Measurements from ENCODE around the gene ARHGEF28.

ARHGEF28 gene

DNA sequence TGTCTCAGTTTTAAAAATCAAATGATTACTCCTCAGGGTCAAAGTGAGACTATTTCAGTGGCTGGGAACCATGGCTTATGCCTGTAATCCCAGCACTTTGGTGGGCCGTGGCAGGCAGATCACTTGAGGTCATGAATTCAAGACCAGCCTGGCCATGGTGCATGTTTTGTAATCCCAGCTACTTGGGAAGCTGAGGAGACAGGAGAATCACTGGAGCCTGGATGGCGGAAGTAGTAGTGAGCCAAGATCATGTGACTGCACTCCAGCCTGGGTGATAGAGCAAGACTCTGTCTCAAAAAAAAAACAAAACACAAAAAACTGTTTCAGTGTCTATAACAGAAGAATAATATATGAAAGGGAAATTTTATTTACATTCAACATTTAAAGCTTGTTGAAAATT, 182.9 kb downstream of the ARHGEF28 start:
- Histone ChIP-seq H3K4me1 (ENCODE audit: insufficient read depth, low read length, poor library complexity, severe bottlenecking) (no peaks in the 10 kb centered on the region), H3K4me2 (ENCODE audit: low read depth, low read length, poor library complexity, severe bottlenecking) (no peak overlapping the region), H3K36me3 (ENCODE audit: insufficient read depth, low read length) (no peaks in the 10 kb centered on the region), H4K20me1 (ENCODE audit: insufficient read depth, low read length, poor library complexity, severe bottlenecking) (no peaks in the 10 kb centered on the region), H3K79me2 (ENCODE audit: insufficient read depth, low read length) (no peaks in the 10 kb centered on the region), H3F3A (ENCODE audit: low read depth) (no peaks in the 10 kb centered on the region), H3K9me3 (ENCODE audit: insufficient read depth, low read depth, low read length) (no peaks in the 10 kb centered on the region), H3K27me3 (ENCODE audit: insufficient read depth, low read length, poor library complexity, severe bottlenecking) (no peaks in the 10 kb centered on the region), H2AFZ (ENCODE audit: low read length) (no peak overlapping the region), H3K9ac (ENCODE audit: low read depth, low read length, poor library complexity, severe bottlenecking) (no peak overlapping the region), H3K4me3 (ENCODE audit: low read length, poor library complexity, severe bottlenecking) (no peak overlapping the region), H3K9me2 (replicated peaks; ENCODE audit: low read depth, low read length) (no peaks in the 10 kb centered on the region)
- TF ChIP-seq, protein P1, sequence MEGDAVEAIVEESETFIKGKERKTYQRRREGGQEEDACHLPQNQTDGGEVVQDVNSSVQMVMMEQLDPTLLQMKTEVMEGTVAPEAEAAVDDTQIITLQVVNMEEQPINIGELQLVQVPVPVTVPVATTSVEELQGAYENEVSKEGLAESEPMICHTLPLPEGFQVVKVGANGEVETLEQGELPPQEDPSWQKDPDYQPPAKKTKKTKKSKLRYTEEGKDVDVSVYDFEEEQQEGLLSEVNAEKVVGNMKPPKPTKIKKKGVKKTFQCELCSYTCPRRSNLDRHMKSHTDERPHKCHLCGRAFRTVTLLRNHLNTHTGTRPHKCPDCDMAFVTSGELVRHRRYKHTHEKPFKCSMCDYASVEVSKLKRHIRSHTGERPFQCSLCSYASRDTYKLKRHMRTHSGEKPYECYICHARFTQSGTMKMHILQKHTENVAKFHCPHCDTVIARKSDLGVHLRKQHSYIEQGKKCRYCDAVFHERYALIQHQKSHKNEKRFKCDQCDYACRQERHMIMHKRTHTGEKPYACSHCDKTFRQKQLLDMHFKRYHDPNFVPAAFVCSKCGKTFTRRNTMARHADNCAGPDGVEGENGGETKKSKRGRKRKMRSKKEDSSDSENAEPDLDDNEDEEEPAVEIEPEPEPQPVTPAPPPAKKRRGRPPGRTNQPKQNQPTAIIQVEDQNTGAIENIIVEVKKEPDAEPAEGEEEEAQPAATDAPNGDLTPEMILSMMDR (conservative IDR thresholded peaks at IDR 0.05; ENCODE audit: low read length): no peak
- no peak for TF ChIP-seq EZH2phosphoT487 (IDR thresholded peaks at IDR 0.05; ENCODE audit: borderline replicate concordance)

DNA sequence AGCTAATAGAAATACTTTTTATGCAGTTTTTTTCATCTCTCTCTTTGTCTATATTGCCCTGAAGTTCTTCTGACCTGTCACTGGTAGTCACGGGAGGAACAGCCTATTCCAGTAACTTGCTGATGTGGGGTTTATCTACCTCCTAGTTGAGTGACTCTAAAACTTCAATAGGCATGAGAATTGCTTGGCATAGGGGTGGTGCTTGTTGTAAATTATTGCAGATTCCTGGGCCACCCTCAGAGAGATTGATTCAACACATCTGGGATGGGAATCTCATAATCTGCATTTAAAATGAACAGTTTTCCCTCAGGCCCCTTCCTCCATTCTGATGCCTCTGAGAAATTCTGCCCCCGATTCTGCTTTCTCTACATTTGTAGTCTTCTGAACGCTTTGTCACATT, 184.4 kb downstream of the ARHGEF28 start:
- Histone ChIP-seq H3K9me2 (replicated peaks; ENCODE audit: low read depth, low read length) (no peaks in the 10 kb centered on the region), H3K36me3 (ENCODE audit: insufficient read depth, low read length) (no peaks in the 10 kb centered on the region), H3K4me1 (ENCODE audit: insufficient read depth, low read length, poor library complexity, severe bottlenecking) (no peaks in the 10 kb centered on the region), H3F3A (ENCODE audit: low read depth) (no peaks in the 10 kb centered on the region), H3K79me2 (ENCODE audit: insufficient read depth, low read length) (no peaks in the 10 kb centered on the region), H4K20me1 (ENCODE audit: insufficient read depth, low read length, poor library complexity, severe bottlenecking) (no peaks in the 10 kb centered on the region), H3K4me3 (ENCODE audit: low read length, poor library complexity, severe bottlenecking) (no peak overlapping the region), H3K9me3 (ENCODE audit: insufficient read depth, low read depth, low read length) (no peaks in the 10 kb centered on the region), H3K27me3 (ENCODE audit: insufficient read depth, low read length, poor library complexity, severe bottlenecking) (no peaks in the 10 kb centered on the region), H2AFZ (ENCODE audit: low read length) (no peak overlapping the region), H3K9ac (ENCODE audit: low read depth, low read length, poor library complexity, severe bottlenecking) (no peak overlapping the region), H3K4me2 (ENCODE audit: low read depth, low read length, poor library complexity, severe bottlenecking) (no peak overlapping the region)
- no peak for TF ChIP-seq EZH2phosphoT487 (IDR thresholded peaks at IDR 0.05; ENCODE audit: borderline replicate concordance)
- TF ChIP-seq, protein P1 (conservative IDR thresholded peaks at IDR 0.05; ENCODE audit: low read length): no peak

DNA sequence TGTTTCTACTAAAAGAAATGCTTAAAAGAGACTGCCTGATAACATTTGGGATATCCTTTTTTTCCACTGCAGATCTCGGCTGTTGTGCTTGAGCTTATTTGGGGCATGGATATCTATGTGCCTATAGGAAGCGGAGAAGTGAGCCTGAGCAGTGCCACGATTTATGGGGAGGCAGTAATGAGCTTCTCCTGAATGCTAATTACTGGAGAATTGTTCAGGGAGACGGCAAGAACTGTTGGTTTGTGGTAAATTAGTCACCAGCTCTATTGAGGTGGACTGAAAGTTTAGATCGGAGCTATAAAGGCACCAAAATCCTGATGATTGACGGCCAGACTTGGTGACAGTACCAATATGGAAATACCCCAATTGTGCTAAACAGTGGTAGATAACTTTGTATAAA, 186.5 kb downstream of the ARHGEF28 start:
- H3F3A ChIP-seq (ENCODE audit: low read depth): no peaks in the 10 kb centered on the region
- H4K20me1 ChIP-seq (ENCODE audit: insufficient read depth, low read length, poor library complexity, severe bottlenecking): no peaks in the 10 kb centered on the region
- no peak overlapping the region for H3K4me2 ChIP-seq (ENCODE audit: low read depth, low read length, poor library complexity, severe bottlenecking)
- no peaks in the 10 kb centered on the region for H3K9me2 ChIP-seq (replicated peaks; ENCODE audit: low read depth, low read length)
- no peaks in the 10 kb centered on the region for H3K9me3 ChIP-seq (ENCODE audit: insufficient read depth, low read depth, low read length)
- no peak overlapping the region for H2AFZ ChIP-seq (ENCODE audit: low read length)
- H3K4me3 ChIP-seq (ENCODE audit: low read length, poor library complexity, severe bottlenecking): no peak overlapping the region
- H3K36me3 ChIP-seq (ENCODE audit: insufficient read depth, low read length): no peaks in the 10 kb centered on the region
- no peaks in the 10 kb centered on the region for H3K79me2 ChIP-seq (ENCODE audit: insufficient read depth, low read length)
- H3K4me1 ChIP-seq (ENCODE audit: insufficient read depth, low read length, poor library complexity, severe bottlenecking): no peaks in the 10 kb centered on the region
- H3K9ac ChIP-seq (ENCODE audit: low read depth, low read length, poor library complexity, severe bottlenecking): no peak overlapping the region
- no peak for TF ChIP-seq EZH2phosphoT487 (IDR thresholded peaks at IDR 0.05; ENCODE audit: borderline replicate concordance)
- TF ChIP-seq, protein P1 (conservative IDR thresholded peaks at IDR 0.05; ENCODE audit: low read length): no peak
- H3K27me3 ChIP-seq (ENCODE audit: insufficient read depth, low read length, poor library complexity, severe bottlenecking): no peaks in the 10 kb centered on the region

All from Loucy (cell line).